GM23248 (cell line): ENCODE results near the gene SRPK3.

Source experiments
- EZH2 ChIP-seq: fragments of 200-600 bp; sonication (generic); IDR thresholded peaks from 2 replicates; pipeline ENCODE4 v1.6.1; 2018; ENCODE audit warnings: antibody characterized with exemption, mild to moderate bottlenecking; ENCODE audit not compliant: insufficient read depth, poor library complexity, severe bottlenecking
- EZH2phosphoT487 ChIP-seq: fragments of 200-600 bp; sonication (generic); IDR thresholded peaks from 2 replicates; pipeline ENCODE4 v1.6.1; 2018; ENCODE audit warnings: antibody characterized with exemption, moderate library complexity, mild to moderate bottlenecking, low read depth; ENCODE audit not compliant: insufficient read depth

- no peak for TF ChIP-seq EZH2phosphoT487
- TF ChIP-seq EZH2 = no peak
Observed at GRCh38 chrX:153765138-153766079, 15.4 kb upstream of the SRPK3 start.
